ENCODE results near the gene SMYD5.

DNA sequence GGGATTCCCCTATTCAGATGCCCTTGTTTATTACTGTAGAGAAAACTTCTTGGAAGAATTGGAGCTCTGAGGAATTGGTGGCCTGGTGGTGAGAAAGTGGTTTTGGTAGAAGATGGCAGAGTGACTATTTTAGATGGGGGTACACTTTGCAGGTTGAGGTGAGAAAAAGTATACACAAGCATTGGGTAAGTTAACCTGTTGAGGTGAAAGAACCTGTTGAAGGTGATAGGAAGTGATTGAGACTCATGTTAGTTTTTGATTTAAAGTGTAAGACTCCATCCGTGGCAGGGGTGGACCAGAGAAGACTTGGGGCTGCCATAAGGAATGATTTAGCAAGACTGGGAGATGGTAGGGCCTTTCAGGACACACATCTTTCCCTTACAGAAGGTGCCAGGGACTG is 23.1 kb downstream of the SMYD5 start:
- TF ChIP-seq, protein P1, sequence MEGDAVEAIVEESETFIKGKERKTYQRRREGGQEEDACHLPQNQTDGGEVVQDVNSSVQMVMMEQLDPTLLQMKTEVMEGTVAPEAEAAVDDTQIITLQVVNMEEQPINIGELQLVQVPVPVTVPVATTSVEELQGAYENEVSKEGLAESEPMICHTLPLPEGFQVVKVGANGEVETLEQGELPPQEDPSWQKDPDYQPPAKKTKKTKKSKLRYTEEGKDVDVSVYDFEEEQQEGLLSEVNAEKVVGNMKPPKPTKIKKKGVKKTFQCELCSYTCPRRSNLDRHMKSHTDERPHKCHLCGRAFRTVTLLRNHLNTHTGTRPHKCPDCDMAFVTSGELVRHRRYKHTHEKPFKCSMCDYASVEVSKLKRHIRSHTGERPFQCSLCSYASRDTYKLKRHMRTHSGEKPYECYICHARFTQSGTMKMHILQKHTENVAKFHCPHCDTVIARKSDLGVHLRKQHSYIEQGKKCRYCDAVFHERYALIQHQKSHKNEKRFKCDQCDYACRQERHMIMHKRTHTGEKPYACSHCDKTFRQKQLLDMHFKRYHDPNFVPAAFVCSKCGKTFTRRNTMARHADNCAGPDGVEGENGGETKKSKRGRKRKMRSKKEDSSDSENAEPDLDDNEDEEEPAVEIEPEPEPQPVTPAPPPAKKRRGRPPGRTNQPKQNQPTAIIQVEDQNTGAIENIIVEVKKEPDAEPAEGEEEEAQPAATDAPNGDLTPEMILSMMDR (conservative IDR thresholded peaks at IDR 0.05; ENCODE audit: low read length) = no peak
- TF ChIP-seq EZH2phosphoT487 (IDR thresholded peaks at IDR 0.05; ENCODE audit: borderline replicate concordance, low read depth, low read length) = no peak

All from OCI-LY7 (cell line).